ENCODE measurements around the gene ITGB1BP1. TPM values are rescaled to one million over a fixed set of nuclear protein-coding genes. Genes with fewer than 3 reads are reported as not detected.

ITGB1BP1 gene
- total and polyA plus RNA-seq, 2 of the 13 experiments (the other 11 are each of a cell fraction or from before 2014, with no cell fraction given): 106 to 108 TPM

- TF ChIP-seq ZNF414 (CRISPR knock-in tag; IDR thresholded peaks at IDR 0.05): peak; percentile 75; the same call in 1 of the 2 replicates
- 0 out of 2 replicates have a peak, but pooled peaks have one; percentile 37 for TF ChIP-seq ZNF800 (CRISPR knock-in tag; IDR thresholded peaks at IDR 0.05)
- no peak; the same call in 1 of the 2 replicates for TF ChIP-seq HMG20B (CRISPR knock-in tag; conservative IDR thresholded peaks at IDR 0.05)
- TF ChIP-seq ATF2 (CRISPR knock-in tag; IDR thresholded peaks at IDR 0.05): peak; percentile 79
- TF ChIP-seq GLMP (CRISPR knock-in tag; IDR thresholded peaks at IDR 0.05; ENCODE audit: borderline replicate concordance): no peak
- no peak for TF ChIP-seq ATRX (CRISPR knock-in tag; IDR thresholded peaks at IDR 0.05; ENCODE audit: borderline replicate concordance)
- TF ChIP-seq ZNF234 (CRISPR knock-in tag; conservative IDR thresholded peaks at IDR 0.05): peak; percentile 92
- TF ChIP-seq RNF219 (CRISPR knock-in tag; IDR thresholded peaks at IDR 0.05): no peak
- peak; percentile 47 for TF ChIP-seq NFYC (CRISPR knock-in tag; IDR thresholded peaks at IDR 0.05)
- no peak for TF ChIP-seq ZSCAN22 (CRISPR knock-in tag; IDR thresholded peaks at IDR 0.05)
- peak; percentile 88 for TF ChIP-seq ZBTB2 (CRISPR knock-in tag; IDR thresholded peaks at IDR 0.05; ENCODE audit: low read depth)
- TF ChIP-seq ZNF713 (CRISPR knock-in tag; IDR thresholded peaks at IDR 0.05): no peak; the same call in 1 of the 2 replicates
- no peak; the same call in 1 of the 2 replicates for TF ChIP-seq SATB2 (CRISPR knock-in tag; IDR thresholded peaks at IDR 0.05)
- TF ChIP-seq GRHL1 (CRISPR knock-in tag; conservative IDR thresholded peaks at IDR 0.05): no peak
- TF ChIP-seq ARNTL (CRISPR knock-in tag; IDR thresholded peaks at IDR 0.05): peak; percentile 59
Observed at GRCh38 chr2:9423100-9423921, at the start of gene ITGB1BP1, which contains the start of gene CPSF3 (continued).

Data from HepG2 (cell line).